ENCODE data around the gene GRIP1. TPM values are rescaled to one million over a fixed set of nuclear protein-coding genes. Genes with fewer than 3 reads are reported as not detected.

The GRIP1 gene
- total and polyA plus RNA-seq, 2 experiments from 2014 or later, result 5.1 to 13.7 TPM

GRCh38 chr12:66679461-66680084 lies 697 bp upstream of the GRIP1 start (continued):
- TF ChIP-seq REST (IDR thresholded peaks at IDR 0.05; ENCODE audit: unreplicated experiment) (no peak), EZH2 (IDR thresholded peaks at IDR 0.05; ENCODE audit: low read depth, unreplicated experiment) (no peak)

GRCh38 chr12:66676241-66676640 lies 2.6 kb downstream of the GRIP1 start:
- H3K27me3 ChIP-seq (ENCODE audit: insufficient read depth), result no peaks in the 10 kb centered on the region
- TF ChIP-seq, protein P1, sequence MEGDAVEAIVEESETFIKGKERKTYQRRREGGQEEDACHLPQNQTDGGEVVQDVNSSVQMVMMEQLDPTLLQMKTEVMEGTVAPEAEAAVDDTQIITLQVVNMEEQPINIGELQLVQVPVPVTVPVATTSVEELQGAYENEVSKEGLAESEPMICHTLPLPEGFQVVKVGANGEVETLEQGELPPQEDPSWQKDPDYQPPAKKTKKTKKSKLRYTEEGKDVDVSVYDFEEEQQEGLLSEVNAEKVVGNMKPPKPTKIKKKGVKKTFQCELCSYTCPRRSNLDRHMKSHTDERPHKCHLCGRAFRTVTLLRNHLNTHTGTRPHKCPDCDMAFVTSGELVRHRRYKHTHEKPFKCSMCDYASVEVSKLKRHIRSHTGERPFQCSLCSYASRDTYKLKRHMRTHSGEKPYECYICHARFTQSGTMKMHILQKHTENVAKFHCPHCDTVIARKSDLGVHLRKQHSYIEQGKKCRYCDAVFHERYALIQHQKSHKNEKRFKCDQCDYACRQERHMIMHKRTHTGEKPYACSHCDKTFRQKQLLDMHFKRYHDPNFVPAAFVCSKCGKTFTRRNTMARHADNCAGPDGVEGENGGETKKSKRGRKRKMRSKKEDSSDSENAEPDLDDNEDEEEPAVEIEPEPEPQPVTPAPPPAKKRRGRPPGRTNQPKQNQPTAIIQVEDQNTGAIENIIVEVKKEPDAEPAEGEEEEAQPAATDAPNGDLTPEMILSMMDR (conservative IDR thresholded peaks at IDR 0.05; ENCODE audit: low read depth in 2 of 2), result no peak
- TF ChIP-seq EZH2 (IDR thresholded peaks at IDR 0.05; ENCODE audit: low read depth, unreplicated experiment) (no peak), NANOG (IDR thresholded peaks at IDR 0.05; ENCODE audit: borderline replicate concordance) (no peak), ZNF114 (CRISPR knock-in tag; IDR thresholded peaks at IDR 0.05) (no peak), CREB1 (CRISPR knock-in tag; IDR thresholded peaks at IDR 0.05; ENCODE audit: low read depth) (no peak), REST (IDR thresholded peaks at IDR 0.05; ENCODE audit: unreplicated experiment) (no peak), POLR2AphosphoS5 (IDR thresholded peaks at IDR 0.05; ENCODE audit: low read depth) (no peak), STAT1 (IDR thresholded peaks at IDR 0.05; ENCODE audit: unreplicated experiment) (no peak), ZNF331 (CRISPR knock-in tag; IDR thresholded peaks at IDR 0.05; ENCODE audit: low read depth) (no peak), JUNB (IDR thresholded peaks at IDR 0.05; ENCODE audit: unreplicated experiment) (no peak), EZH2phosphoT487 (IDR thresholded peaks at IDR 0.05; ENCODE audit: unreplicated experiment) (no peak)
- TF ChIP-seq, protein P2, sequence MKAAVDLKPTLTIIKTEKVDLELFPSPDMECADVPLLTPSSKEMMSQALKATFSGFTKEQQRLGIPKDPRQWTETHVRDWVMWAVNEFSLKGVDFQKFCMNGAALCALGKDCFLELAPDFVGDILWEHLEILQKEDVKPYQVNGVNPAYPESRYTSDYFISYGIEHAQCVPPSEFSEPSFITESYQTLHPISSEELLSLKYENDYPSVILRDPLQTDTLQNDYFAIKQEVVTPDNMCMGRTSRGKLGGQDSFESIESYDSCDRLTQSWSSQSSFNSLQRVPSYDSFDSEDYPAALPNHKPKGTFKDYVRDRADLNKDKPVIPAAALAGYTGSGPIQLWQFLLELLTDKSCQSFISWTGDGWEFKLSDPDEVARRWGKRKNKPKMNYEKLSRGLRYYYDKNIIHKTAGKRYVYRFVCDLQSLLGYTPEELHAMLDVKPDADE (IDR thresholded peaks at IDR 0.05), result no peak

More at GRCh38 chr12:66676241-66676640, 2.6 kb downstream of the GRIP1 start:
- H4K20me1 ChIP-seq (replicated peaks; ENCODE audit: insufficient read depth), result no peaks in the 10 kb centered on the region
- H3F3A ChIP-seq (replicated peaks; ENCODE audit: low read depth), result no peaks in the 10 kb centered on the region
- H3K27me3 Mint-ChIP-seq (ENCODE audit: insufficient read depth, low read depth, poor library complexity), result no peaks in the 10 kb centered on the region
- no peaks in the 10 kb centered on the region for H3K36me3 Mint-ChIP-seq (ENCODE audit: low read depth)
- peaks cover 15% of the 10 kb centered on the region for H3K4me1 ChIP-seq (ENCODE audit: insufficient read depth)
- H3K27ac Mint-ChIP-seq, result no peak overlapping the region
- DNase-seq (ENCODE audit: low spot score) (no peak), ATAC-seq (no peak)
- H3K4me2 ChIP-seq, result no peak overlapping the region
- no peak overlapping the region for H3K4me3 Mint-ChIP-seq
- H2AFZ ChIP-seq, result no peak overlapping the region
- no peaks in the 10 kb centered on the region for H3K36me3 ChIP-seq (ENCODE audit: insufficient read depth)
- no peak overlapping the region for H3K27ac ChIP-seq (ENCODE audit: low read depth)
- no peaks in the 10 kb centered on the region for H3K79me2 ChIP-seq (replicated peaks; ENCODE audit: insufficient read depth)
- H3K9me3 Mint-ChIP-seq, result no peaks in the 10 kb centered on the region
- H3K4me3 ChIP-seq, result no peak overlapping the region
- H3K4me1 Mint-ChIP-seq, result peaks cover 28% of the 10 kb centered on the region
- H3K9me2 ChIP-seq (ENCODE audit: insufficient read depth), result 0 out of 2 replicates have a peak, but pooled peaks cover 3% of the 10 kb centered on the region
